ENCODE data around the gene GALR1.

GRCh38 chr18:77208964-77209363 is 40.7 kb upstream of the GALR1 start:
- TF ChIP-seq CTCF (conservative IDR thresholded peaks at IDR 0.05; ENCODE audit: low read length) (no peak), EZH2phosphoT487 (IDR thresholded peaks at IDR 0.05; ENCODE audit: borderline replicate concordance) (no peak)
